NCI-H526 (cell line): ENCODE data around the gene MVK.

Source experiments
- DNase-seq, 2 experiments: peaks; one replicate each; lab custom pipeline; 2025; lab: John Stamatoyannopoulos, UW

The MVK gene

GRCh38 chr12:109573029-109573913 is at the start of gene MVK, which contains the start of gene MMAB:
TSS of gene MVK (plus strand) at chr12:109573794. CDS start at chr12:109574823, 1,029 bp downstream.
TSS of gene MMAB (minus strand) at chr12:109573504. CDS start at chr12:109573480, 24 bp downstream.
- peak; percentile 99 for DNase-seq

GRCh38 chr12:109524466-109525278 is 48.9 kb upstream of the MVK start:
- DNase-seq: no peak

GRCh38 chr12:109525279-109525585 is 48.4 kb upstream of the MVK start:
- DNase-seq: no peak

GRCh38 chr12:109527489-109528123 is 46.0 kb upstream of the MVK start:
- no peak for DNase-seq

GRCh38 chr12:109529691-109530640 is 43.6 kb upstream of the MVK start:
- no peak for DNase-seq

- no peak for DNase-seq
These were observed 42.2 kb upstream of the MVK start for GRCh38 chr12:109531411-109531810.

- DNase-seq: no peak
These were observed 40.7 kb upstream of the MVK start for GRCh38 chr12:109532721-109533486.

GRCh38 chr12:109533487-109533740 is 40.2 kb upstream of the MVK start:
- DNase-seq: no peak

- DNase-seq: no peak
These were observed 39.1 kb upstream of the MVK start for GRCh38 chr12:109534456-109534855.

GRCh38 chr12:109535231-109535862 is 38.2 kb upstream of the MVK start:
- DNase-seq: no peak

GRCh38 chr12:109535863-109536250 is 37.7 kb upstream of the MVK start:
- DNase-seq: no peak

GRCh38 chr12:109537136-109537535 is 36.5 kb upstream of the MVK start:
- DNase-seq: no peak

GRCh38 chr12:109538191-109538863 is 35.3 kb upstream of the MVK start:
- DNase-seq: no peak

- no peak for DNase-seq
These were observed 34.1 kb upstream of the MVK start for GRCh38 chr12:109539508-109539907.

- DNase-seq: no peak
These were observed 32.8 kb upstream of the MVK start for GRCh38 chr12:109540526-109541412.

GRCh38 chr12:109541413-109541726 is 32.2 kb upstream of the MVK start:
- DNase-seq: no peak

GRCh38 chr12:109542014-109542413 is 31.6 kb upstream of the MVK start:
- no peak for DNase-seq

- no peak for DNase-seq
These were observed 30.7 kb upstream of the MVK start for GRCh38 chr12:109542876-109543275.

- no peak for DNase-seq
These were observed 28.6 kb upstream of the MVK start for GRCh38 chr12:109544955-109545531.
